IMR-90 (cell line): ENCODE data around the gene C11orf68. TPM values are rescaled to one million over a fixed set of nuclear protein-coding genes. Genes with fewer than 3 reads are reported as not detected.
A peak's percentile ranks its signal among the peaks of the same experiment; 100 is the strongest.

Experiments
- ATAC-seq: fragments of 200-7000 bp; cut with Tn5 transposase; 2 replicates; pipeline ENCODE4 v1.9.1; 2020; ENCODE audit warnings: low read depth, mild to moderate bottlenecking, moderate library complexity
- BruUV-seq: library from RNA; stranded (reverse); fragments of 400-500 nt; replicated peaks from 2 replicates; lab custom pipeline; 2021; lab: Mats Ljungman, UMichigan
- CTCF ChIA-PET: fragments of 300-600 bp; formaldehyde crosslinking; extraction: SDS; loops from one replicate; lab custom pipeline; 2021; ENCODE audit warnings: antibody characterized with exemption; lab: Yijun Ruan, JAX
- POLR2A ChIA-PET: fragments of 300-600 bp; sonication (Branson Sonifier 250); formaldehyde crosslinking; loops from one replicate; lab custom pipeline; 2022; ENCODE audit warnings: antibody characterized with exemption; ENCODE audit not compliant: unreplicated experiment; lab: Charles Lee
- DNase-seq: peaks from one replicate; pipeline ENCODE4 v3.0.0; 2013
- H2AFZ ChIP-seq: replicated peaks from 2 replicates; pipeline ENCODE3; 2013; ENCODE audit warnings: low read length, mild to moderate bottlenecking; ENCODE audit not compliant: poor library complexity
- H2AK5ac ChIP-seq: 2 replicates; pipeline ENCODE4 v1.6.1; 2013; ENCODE audit warnings: low read depth, low read length, inconsistent platforms
- H2AK9ac ChIP-seq: replicated peaks from 2 replicates; pipeline ENCODE3; 2013; ENCODE audit warnings: mild to moderate bottlenecking, low read depth, low read length, moderate library complexity; ENCODE audit not compliant: poor library complexity
- H2BK120ac ChIP-seq: 2 replicates; pipeline ENCODE4 v1.6.1; 2013; ENCODE audit warnings: low read depth, low read length, inconsistent platforms
- H2BK15ac ChIP-seq: 3 replicates; pipeline ENCODE4 v1.6.1; 2013; ENCODE audit warnings: low read depth, low read length, inconsistent platforms
- H2BK20ac ChIP-seq: 2 replicates; pipeline ENCODE4 v1.6.1; 2013; ENCODE audit warnings: low read depth, mild to moderate bottlenecking, inconsistent platforms, low read length, moderate library complexity
- H2BK5ac ChIP-seq: 2 replicates; pipeline ENCODE4 v1.6.1; 2013; ENCODE audit warnings: mild to moderate bottlenecking, low read depth, low read length, inconsistent platforms; ENCODE audit not compliant: poor library complexity, severe bottlenecking
- H3K14ac ChIP-seq: replicated peaks from 2 replicates; pipeline ENCODE4 v1.6.1; 2013; ENCODE audit warnings: low read depth, low read length, inconsistent platforms
- H3K18ac ChIP-seq: 2 replicates; pipeline ENCODE4 v1.6.1; 2013; ENCODE audit warnings: low read depth, low read length, control low read depth
- H3K23ac ChIP-seq: 2 replicates; pipeline ENCODE4 v1.6.1; 2013; ENCODE audit warnings: low read depth, low read length, inconsistent platforms
- H3K27ac ChIP-seq: 2 replicates; pipeline ENCODE4 v1.5.1; 2013; ENCODE audit warnings: mild to moderate bottlenecking, control low read depth, low read length; ENCODE audit not compliant: insufficient read depth
- H3K27me3 ChIP-seq: 2 replicates; pipeline ENCODE4 v1.6.1; 2013; ENCODE audit warnings: low read length; ENCODE audit not compliant: control insufficient read depth, insufficient read depth
- H3K36me3 ChIP-seq: 2 replicates; pipeline ENCODE4 v1.6.1; 2013; ENCODE audit warnings: low read length, mixed read lengths; ENCODE audit not compliant: control insufficient read depth, insufficient read depth
- H3K4ac ChIP-seq: 2 replicates; pipeline ENCODE4 v1.6.1; 2013; ENCODE audit warnings: low read depth, low read length, inconsistent platforms
- H3K4me1 ChIP-seq: 2 replicates; pipeline ENCODE4 v1.6.1; 2013; ENCODE audit warnings: low read length, mixed read lengths; ENCODE audit not compliant: control insufficient read depth, insufficient read depth
- H3K4me2 ChIP-seq: 2 replicates; pipeline ENCODE4 v1.6.1; 2013; ENCODE audit warnings: low read depth, mild to moderate bottlenecking, control low read depth, low read length, moderate library complexity
- H3K4me3 ChIP-seq: 2 replicates; pipeline ENCODE4 v1.5.1; 2013; ENCODE audit warnings: low read depth, mild to moderate bottlenecking, control low read depth, low read length, moderate library complexity; ENCODE audit not compliant: insufficient read depth
- H3K56ac ChIP-seq: 2 replicates; pipeline ENCODE4 v1.6.1; 2013; ENCODE audit warnings: low read length, inconsistent platforms; ENCODE audit not compliant: insufficient read depth; ENCODE audit errors: extremely low read depth
- H3K79me1 ChIP-seq, 2 experiments: 2 replicates each; pipeline ENCODE4 v1.6.1; 2013; ENCODE audit warnings: low read length in 2 of 2, inconsistent platforms in 1 of 2, low read depth in 1 of 2
- H3K9ac ChIP-seq: 2 replicates; pipeline ENCODE4 v1.6.1; 2013; ENCODE audit warnings: low read depth, low read length, control low read depth
- H3K9me1 ChIP-seq: 2 replicates; pipeline ENCODE4 v1.6.1; 2013; ENCODE audit warnings: low read length, inconsistent platforms; ENCODE audit not compliant: insufficient read depth
- H3K9me3 ChIP-seq: 2 replicates; pipeline ENCODE4 v1.6.1; 2013; ENCODE audit warnings: low read length; ENCODE audit not compliant: control insufficient read depth, insufficient read depth
- H4K20me1 ChIP-seq: 2 replicates; pipeline ENCODE4 v1.6.1; 2013; ENCODE audit warnings: low read length, inconsistent platforms; ENCODE audit not compliant: insufficient read depth
- H4K5ac ChIP-seq: 2 replicates; pipeline ENCODE4 v1.6.1; 2013; ENCODE audit warnings: mild to moderate bottlenecking, low read depth, low read length, control low read depth
- H4K8ac ChIP-seq, 2 experiments: 2 replicates each; pipeline ENCODE4 v1.6.1; 2013; ENCODE audit warnings: low read depth in 2 of 2, low read length in 2 of 2, control low read depth in 1 of 2, inconsistent platforms in 1 of 2
- H4K91ac ChIP-seq: 2 replicates; pipeline ENCODE4 v1.6.1; 2013; ENCODE audit warnings: low read depth, low read length, inconsistent platforms; ENCODE audit not compliant: insufficient read depth
- RAD21 ChIP-seq: IDR thresholded peaks from 2 replicates; pipeline ENCODE4 v1.6.1; 2012; ENCODE audit warnings: low read length, improper control_type of control experiment
- WGBS, 2 experiments: methylation state at CpG; one replicate each; pipeline versions ENCODE4 v1.1.5 to v1.1.7; 2013; ENCODE audit warnings: missing lambda C conversion rate in 2 of 2; ENCODE audit not compliant: insufficient read length in 1 of 2; ENCODE audit errors: extremely low coverage in 2 of 2; 5-methylcytosine and 5-hydroxymethylcytosine counted together
- dilution Hi-C: fragments of 300-500 bp; cut with HindIII; formaldehyde crosslinking; loops from one replicate; pipeline ENCODE4 v1.14.3; 2018; ENCODE audit warnings: low sequenced_read_pairs; ENCODE audit not compliant: unreplicated experiment
- in situ Hi-C: fragments of 300-500 bp; cut with MboI; formaldehyde crosslinking; loops from 3 replicates; pipeline ENCODE4 v1.14.3; 2019; ENCODE audit warnings: low sequenced_read_pairs, inconsistent platforms, mixed read lengths
- intact Hi-C: fragments of 100-400 bp; cut with micrococcal nuclease; formaldehyde crosslinking; loops from 2 replicates; pipeline ENCODE4 v1.10.0; 2022
- polyA plus RNA-seq, 3 experiments: library from polyadenylated mRNA; depleted of rRNA; stranded (reverse); fragments of >200 nt; gene quantifications; 2 replicates each; pipeline ENCODE4 v1.2.3, GENCODE V29; 2012; ENCODE audit warnings: low replicate concordance in 1 of 3
- total RNA-seq: library from RNA; depleted of rRNA; stranded (reverse); fragments of >200 nt; gene quantifications from 2 replicates; pipeline ENCODE4 v1.2.3, GENCODE V29; 2012

Gene C11orf68
- total and polyA plus RNA-seq, 2 of the 4 experiments (the other 2 are of a cell fraction) = 20.3 to 104 TPM

- H3K18ac ChIP-seq = no peak within 1 kb of the TSS
- no peaks in the 10 kb centered on the region for H3K9me3 ChIP-seq
- peak within 1 kb of the TSS; percentile 27 for H2AFZ ChIP-seq
- dilution Hi-C loops = no loop called here
- TF ChIP-seq RAD21 = no peak
- WGBS, 2 experiments = 65% methylated on average over 7 of the region's 13 CpGs; no CpG with 5 or more reads in 1 of the 2 experiments
- DNase-seq = no peak
- no peak within 1 kb of the TSS for H3K14ac ChIP-seq
- H3K56ac ChIP-seq = no peak within 1 kb of the TSS
- H3K4me3 ChIP-seq = no peak within 1 kb of the TSS
- ChIA-PET CTCF (no interaction called here), POLR2A (no interaction called here)
- intact Hi-C loops = no loop called here
- H2BK15ac ChIP-seq = no peak within 1 kb of the TSS
- no peak within 1 kb of the TSS for H3K27ac ChIP-seq
- H4K20me1 ChIP-seq = 0 out of 2 replicates have a peak, but pooled peaks cover 3% of the 10 kb centered on the region
- no peak within 1 kb of the TSS for H3K4ac ChIP-seq
- H2AK9ac ChIP-seq = peak within 1 kb of the TSS; percentile 13
- H4K8ac ChIP-seq = no peak within 1 kb of the TSS
- no peak within 1 kb of the TSS for H4K5ac ChIP-seq
- H2BK5ac ChIP-seq = no peak within 1 kb of the TSS
- no peak for ATAC-seq
- in situ Hi-C loops = no loop called here
- peaks cover 12% of the 10 kb centered on the region for H3K9me1 ChIP-seq
- H3K79me1 ChIP-seq = peaks cover 0 to 13% of the 10 kb centered on the region in 2 experiments; a peak in 2 of 4 replicates
- H3K27me3 ChIP-seq = peaks cover 3% of the 10 kb centered on the region; the same call in 1 of the 2 replicates
- no peak within 1 kb of the TSS for H2BK120ac ChIP-seq
- H3K9ac ChIP-seq = no peak within 1 kb of the TSS
- H3K4me1 ChIP-seq = peaks cover 6% of the 10 kb centered on the region
- no peaks in the 10 kb centered on the region for H3K36me3 ChIP-seq
- no peak within 1 kb of the TSS for H3K4me2 ChIP-seq
- H3K23ac ChIP-seq = no peak within 1 kb of the TSS
- no peak within 1 kb of the TSS for H2BK20ac ChIP-seq
- BruUV-seq = no TSS peak
- H2AK5ac ChIP-seq = no peak within 1 kb of the TSS
- no peak within 1 kb of the TSS for H4K91ac ChIP-seq
Observed at GRCh38 chr11:65945430-65945911, 26.6 kb upstream of the C11orf68 start, which contains the start of gene TSGA10IP. Gene TSGA10IP, plus strand, starts transcription at chr11:65945480. Its CDS starts 196 bp downstream, at chr11:65945676.
